Activated CD8-positive, alpha-beta memory T cell treated with anti-CD3 and anti-CD28 coated beads for 48 hours (primary cell): Measurements from ENCODE around the gene GPR179.
"Not testable (repeated sequence)": the region's sequence is repeated elsewhere in the genome, so short reads cannot be mapped to it uniquely, and the experiment has no call there.

Experiments used
- DNase-seq, 3 experiments: peaks; one replicate each; pipeline ENCODE4 v3.0.0-alpha.2; 2020; ENCODE audit warnings: low read depth in 2 of 3, low spot score in 2 of 3

The GPR179 gene

GRCh38 chr17:38324772-38325171, 19.0 kb downstream of the GPR179 start:
- no peak for DNase-seq

- DNase-seq: no peak
Observed at GRCh38 chr17:38324141-38324697, 19.5 kb downstream of the GPR179 start.

GRCh38 chr17:38322897-38323296, 20.9 kb downstream of the GPR179 start:
- no peak for DNase-seq

GRCh38 chr17:38322156-38322779, 21.5 kb downstream of the GPR179 start:
- DNase-seq: peak; percentile 36 to 70 (median 58)

- no peak for DNase-seq
Observed at GRCh38 chr17:38320482-38320881, 23.3 kb downstream of the GPR179 start.

- DNase-seq: no peak
Observed at GRCh38 chr17:38317081-38317480, 26.7 kb downstream of the GPR179 start.

GRCh38 chr17:38315497-38315896, 28.3 kb downstream of the GPR179 start:
- no peak for DNase-seq

GRCh38 chr17:38296834-38297517, 46.8 kb downstream of the GPR179 start, which contains the start of gene MRPL45:
Gene MRPL45 (plus strand): TSS chr17:38297168. CDS start chr17:38297184, 16 bp downstream.
- peak; percentile 83 to 93 (median 90) for DNase-seq

GRCh38 chr17:38295602-38296365, 48.0 kb downstream of the GPR179 start:
- not testable (repeated sequence) for DNase-seq

- DNase-seq: not testable (repeated sequence)
Observed at GRCh38 chr17:38289760-38290159, 54.0 kb downstream of the GPR179 start.

- not testable (repeated sequence) for DNase-seq
Observed at GRCh38 chr17:38288217-38288827, 55.4 kb downstream of the GPR179 start.

GRCh38 chr17:38286501-38287091, 57.2 kb downstream of the GPR179 start:
- peak in 1 of 3 experiments; percentile 11 for DNase-seq

- DNase-seq: not testable (repeated sequence)
Observed at GRCh38 chr17:38285994-38286393, 57.8 kb downstream of the GPR179 start.
